ENCODE data around the gene ZDHHC14.
"Not testable (repeated sequence)": the region's sequence is repeated elsewhere in the genome, so short reads cannot be mapped to it uniquely, and the experiment has no call there.

Gene ZDHHC14

DNA sequence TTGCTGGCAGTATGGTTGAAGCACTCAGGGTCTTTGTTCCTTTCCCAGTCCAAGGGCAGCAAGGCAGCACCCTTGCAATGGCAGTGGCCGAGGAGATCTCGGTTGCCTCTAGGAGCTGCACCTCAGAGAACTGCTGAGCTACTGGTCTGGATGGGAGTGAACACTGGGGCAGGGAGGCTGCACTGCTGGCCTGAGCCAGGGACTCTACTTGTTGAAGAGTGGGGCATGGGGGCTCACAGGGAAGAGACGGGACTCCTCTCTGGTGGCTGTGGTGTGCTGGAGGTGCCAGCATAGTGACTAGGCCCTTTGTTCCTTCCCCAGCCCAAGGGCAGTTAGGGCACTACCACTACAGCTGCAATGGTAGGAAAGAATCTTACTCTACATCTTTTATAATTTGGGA lies 203.0 kb downstream of the ZDHHC14 start:
- DNase-seq, result no peak

DNA sequence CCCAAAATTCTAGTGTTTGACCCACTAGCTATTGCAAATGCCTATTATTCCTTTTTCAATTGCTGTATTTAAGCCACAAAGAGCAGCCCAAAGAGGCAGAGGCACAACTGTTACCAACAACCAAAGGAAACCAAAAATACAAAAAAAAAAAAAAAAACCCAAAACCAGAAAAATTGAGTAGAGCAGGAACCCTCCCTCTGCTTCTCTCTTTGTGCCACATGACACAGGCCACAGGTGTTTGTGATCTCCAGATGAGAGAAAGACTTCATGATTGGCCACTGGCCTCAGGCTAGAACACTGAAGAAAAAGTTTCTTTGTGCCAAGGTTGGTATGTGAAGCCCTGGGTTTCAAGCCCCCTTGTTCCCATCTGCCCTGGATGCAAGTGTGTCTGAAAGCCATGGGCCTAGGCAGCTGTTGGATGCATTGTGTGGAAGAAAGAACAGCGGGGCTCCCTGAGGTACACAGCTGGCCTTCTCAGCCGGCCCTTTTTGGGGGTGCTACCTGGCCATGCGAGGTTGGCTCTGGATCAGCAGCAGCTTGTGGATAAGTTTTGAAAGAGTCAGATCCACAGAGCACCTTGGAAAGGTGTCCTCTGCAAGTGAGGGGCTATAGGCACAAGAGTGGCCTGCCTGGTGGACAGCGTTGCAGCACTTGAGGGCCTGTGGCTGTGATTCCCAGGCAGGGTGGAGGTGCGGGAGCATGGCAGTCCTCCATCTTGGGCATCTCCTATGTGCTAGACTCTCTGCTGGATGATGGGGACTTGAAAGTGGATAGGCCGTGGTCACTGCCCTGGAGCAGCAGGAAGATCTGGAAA lies 204.5 kb downstream of the ZDHHC14 start:
- DNase-seq, result no peak

DNA sequence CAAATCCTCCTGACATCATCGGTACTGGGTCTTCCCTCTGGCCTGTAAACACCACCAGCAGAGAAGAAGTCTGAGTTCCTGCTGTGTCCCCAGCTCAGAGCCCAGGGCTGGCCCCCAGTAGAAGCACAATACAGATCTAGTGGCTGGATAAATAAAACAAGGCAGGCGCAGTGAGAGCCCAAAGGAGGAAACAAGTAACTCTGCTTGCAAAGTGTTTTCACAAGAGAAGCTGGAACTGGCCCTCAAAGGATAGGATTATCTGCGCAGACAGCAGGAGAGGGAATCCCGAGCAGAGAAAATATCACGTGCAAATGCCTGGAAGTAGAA lies 205.1 kb downstream of the ZDHHC14 start:
- no peak for DNase-seq

DNA sequence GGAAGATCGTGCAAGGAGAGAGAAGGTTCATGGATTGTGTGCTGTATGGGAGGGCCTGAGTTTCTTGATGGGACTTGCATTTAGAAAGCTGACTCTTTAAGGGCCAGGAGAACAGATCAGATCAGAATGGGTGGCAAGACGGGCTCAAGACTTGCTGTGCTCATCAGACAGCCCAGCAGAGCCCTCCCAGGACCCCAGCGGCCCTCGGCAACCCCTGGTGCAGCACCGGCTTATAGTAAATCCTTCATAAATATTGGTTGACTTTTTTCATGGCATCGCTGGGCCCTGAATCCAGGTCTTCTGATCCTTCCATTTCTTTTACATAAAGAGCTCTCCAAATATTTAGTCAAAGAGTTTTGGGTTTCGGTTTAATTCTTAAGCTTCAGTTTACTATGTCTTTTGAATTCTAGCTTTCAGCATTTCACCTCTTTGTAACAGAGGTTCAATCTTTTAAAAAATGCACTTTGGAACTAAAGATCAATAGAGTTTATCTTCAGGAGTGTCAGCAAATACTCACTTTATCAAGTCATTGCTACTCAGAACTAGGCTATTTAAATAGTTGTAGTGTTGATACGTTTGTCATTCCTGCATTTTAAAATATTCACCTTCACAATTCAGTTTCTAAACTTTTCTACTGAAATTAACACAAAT lies 205.6 kb downstream of the ZDHHC14 start:
- no peak for DNase-seq

DNA sequence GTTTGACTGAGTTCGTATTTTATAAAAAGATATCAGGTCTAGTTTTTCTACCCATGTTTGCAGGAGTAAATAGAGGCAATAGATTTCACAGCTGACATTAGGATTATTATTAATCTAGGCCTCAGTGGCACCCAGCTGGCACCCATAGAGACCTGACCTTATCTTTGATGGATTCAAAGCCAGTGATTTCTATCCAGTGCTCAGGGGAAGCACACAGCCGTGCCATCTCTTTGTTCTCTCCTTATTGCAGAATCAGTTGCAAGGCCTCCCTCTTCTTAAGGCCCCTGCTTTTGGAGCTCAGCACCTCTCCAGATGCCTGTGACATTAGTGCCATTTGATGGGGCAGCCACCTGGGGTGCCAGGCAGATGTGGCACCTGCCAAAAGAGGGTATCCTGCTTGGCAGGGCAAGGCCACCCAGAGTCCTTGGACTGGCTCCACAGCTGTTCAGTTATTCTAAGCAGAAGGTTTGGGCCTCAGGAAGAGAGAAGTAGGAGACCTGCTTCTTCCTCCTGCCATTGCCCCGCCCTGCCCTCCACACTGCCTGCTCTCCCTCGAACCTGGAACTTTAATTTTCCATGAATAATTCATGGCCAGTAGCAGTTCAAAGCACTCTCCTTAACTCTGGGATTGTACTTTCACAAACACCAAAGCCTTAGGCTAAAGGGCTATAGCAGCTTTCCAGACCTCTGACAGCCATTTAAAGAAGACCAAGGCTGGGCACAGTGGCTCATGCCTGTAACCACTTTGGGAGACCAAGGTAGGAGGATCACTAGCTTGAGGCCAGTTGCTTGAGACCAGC lies 206.3 kb downstream of the ZDHHC14 start:
- DNase-seq, result no peak

DNA sequence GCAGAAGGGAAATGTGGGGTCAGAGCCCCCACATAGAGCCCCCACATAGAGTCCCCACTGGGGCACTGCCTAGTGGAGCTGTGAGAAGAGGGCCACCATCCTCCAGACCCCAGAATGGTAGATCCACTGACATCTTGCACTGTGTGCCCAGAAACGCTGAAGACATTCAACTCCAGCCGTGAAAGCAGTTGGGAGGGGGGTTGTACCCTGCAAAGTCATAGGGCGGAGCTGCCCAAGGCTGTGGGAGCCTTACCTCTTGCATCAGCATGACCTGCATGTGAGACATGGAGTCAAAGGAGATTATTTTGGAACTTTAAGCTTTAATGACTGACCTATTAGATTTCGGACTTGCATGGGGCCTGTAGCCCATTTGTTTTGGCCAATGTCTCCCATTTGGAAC lies 209.7 kb downstream of the ZDHHC14 start:
- not testable (repeated sequence) for DNase-seq

DNA sequence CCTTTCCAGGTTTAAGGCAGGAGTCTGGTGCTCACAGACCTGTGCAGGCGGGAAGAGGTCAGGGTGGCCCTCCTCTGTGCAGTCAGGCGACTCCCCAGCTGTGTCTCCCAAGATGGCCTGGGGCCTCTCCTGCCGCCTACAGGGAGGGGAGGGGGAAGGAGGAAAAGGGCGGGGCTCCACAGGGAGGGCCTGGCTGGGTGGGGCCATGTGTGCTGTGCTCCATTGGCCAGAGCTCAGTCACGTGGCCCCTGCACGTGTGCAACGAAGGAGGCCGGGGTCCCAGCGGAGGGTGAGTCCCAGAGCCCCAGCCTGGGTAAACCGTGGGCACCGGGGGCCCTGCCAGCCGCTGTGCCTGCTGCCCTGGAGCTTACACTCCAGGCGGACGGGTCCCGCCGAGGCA lies 211.6 kb downstream of the ZDHHC14 start:
- no peak for DNase-seq

DNA sequence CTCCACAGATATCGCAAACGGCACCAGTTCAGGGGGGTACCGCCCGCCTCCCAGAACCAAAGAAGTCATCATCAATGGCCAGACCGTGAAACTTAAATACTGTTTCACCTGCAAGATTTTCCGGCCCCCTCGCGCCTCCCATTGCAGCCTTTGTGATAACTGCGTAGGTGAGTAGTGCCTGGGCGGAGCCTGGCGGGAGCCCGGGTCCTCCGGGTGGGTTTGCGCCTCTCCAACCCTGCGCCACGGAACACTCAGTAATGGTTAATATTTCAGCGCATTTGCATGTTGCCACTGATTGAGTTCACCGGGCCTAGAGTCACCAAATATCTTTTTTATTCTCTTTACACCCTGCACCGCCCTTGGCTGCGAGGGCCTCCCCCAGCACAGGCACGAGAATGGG lies 212.0 kb downstream of the ZDHHC14 start:
- no peak for DNase-seq

DNA sequence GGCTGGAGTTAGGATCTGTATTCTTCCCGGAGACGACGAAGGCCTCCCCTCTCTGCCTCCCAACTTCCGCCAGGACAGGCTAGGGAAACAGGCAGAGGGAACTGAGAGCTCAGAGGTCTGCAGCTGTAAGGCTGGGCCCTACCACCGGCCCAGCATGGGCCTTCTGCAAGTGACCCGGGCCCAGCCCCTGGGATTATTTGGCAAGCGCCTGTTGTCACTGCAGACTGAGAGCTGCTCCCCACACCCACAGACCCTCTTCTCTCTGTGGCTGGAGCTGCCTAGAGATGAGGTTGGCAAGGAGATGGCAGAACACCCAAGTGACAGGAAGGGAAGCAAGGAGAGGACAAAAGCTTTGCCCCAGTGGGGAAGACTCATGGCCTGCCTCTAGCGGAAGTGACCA lies 212.6 kb downstream of the ZDHHC14 start:
- DNase-seq, result no peak

DNA sequence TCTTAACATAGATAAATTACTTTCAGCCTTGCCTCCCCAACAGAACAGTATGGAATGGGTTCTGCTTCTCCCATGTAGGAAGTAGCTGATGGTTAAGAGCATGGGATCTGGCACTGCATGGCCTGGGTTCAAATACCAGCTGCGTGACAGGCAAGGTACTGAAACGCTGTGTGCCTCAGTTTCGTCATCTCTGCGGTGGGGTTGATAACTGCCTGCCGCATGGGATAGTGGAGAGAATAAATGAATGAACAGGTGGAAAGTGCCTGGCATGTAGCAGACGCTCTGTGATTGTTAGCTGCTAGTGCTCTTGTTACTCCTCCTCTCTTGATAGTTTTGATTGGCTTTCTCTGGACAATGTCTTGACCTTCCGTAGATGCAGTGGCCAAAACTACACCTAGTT lies 213.3 kb downstream of the ZDHHC14 start:
- no peak for DNase-seq

DNA sequence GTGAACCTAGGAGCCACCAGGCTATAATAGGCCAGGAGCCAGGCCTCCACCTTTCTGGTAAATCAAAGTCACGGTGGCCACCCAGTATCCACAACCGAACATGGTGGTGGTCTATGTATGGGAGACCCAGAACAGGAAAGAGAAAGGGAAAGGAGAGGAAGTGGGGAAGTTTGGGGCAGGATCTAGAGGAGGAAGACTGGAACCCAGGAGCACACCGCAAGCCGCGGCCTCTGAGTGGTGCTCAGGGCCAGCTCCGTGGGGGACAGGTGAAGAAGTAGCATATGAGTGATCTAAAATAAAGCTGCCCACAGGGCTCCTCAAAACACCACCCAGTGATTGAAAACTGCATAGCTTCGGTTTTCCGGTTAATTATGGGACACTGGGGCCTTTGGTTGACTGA lies 214.8 kb downstream of the ZDHHC14 start:
- DNase-seq, result no peak

DNA sequence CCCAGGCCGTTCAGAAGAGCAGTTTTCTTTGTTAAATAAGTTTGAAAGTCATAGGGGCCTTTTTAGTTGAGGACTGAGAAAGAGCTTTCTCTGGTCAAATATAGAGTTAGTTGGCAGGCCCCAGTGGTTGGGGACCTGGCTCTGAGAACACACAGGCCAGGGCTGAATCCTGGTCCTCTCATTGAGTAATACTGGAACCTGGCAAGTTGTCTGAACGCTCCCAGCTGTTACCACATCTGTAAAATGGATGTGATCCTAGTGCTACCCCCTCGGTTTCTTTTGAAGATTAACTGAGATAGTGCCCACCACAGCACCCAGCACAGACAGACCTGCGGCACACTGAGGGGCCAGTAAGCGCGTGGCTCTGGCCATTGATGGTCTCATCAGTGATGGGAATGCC lies 215.5 kb downstream of the ZDHHC14 start:
- no peak for DNase-seq

DNA sequence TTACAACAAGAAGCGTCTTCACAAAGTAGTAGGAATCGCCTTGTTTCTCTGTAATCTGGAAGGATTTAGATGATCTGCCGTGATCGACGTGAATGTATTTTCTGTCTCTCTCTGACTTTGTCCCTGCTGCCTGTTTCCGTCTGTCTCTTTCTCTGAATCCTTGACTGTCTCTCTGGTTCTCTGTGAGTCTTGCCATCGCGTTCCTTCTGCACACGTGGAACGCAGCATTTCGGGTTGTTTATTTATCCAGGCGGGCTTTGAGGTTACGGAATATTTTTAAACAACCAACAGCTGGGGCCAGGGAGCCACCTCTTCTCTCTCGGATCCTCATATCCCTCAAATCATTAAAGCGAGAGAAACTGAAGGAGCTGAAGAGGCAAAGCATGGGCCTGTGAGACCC lies 215.9 kb downstream of the ZDHHC14 start:
- no peak for DNase-seq

DNA sequence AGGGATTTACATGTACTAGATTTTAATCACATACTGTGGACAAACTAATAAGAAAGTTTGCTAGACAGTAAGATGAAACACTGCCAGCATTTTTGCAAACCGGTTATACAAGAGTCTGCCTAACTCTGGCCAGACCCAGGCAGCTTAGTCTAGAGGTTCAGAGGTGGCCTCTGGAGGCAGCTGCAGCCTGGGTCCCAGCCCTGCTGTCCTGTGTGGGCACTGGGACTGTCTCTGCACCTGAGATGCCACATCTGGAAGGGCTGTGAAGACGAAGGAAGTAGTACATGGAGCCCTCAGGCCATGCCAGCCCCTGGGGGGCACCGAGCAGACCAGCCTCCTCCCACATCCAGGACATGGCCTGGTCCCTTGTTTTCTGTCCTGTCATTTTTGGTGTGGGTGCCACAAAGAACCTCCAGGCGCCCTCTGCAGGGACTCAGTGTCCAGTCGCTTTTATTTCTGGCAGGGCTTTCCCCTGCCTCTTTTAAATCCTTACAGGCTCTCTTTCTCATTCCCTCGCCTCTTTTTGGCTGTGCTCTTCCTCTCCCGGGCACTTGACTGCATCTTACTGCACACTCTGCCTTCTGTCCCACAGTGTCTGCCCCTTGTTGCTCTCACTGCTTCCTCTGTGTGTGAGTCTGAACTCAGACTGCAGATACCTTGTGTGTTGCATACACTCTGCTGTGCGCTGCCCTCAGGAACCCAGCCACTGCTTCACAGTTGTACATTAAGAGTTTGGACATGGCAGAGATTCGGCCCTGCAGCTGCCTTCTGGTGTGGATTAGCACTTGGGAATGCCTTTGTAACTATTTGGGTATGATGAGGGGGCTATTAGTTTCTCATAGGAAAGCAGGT lies 216.7 kb downstream of the ZDHHC14 start:
- peak; percentile 60 for DNase-seq

DNA sequence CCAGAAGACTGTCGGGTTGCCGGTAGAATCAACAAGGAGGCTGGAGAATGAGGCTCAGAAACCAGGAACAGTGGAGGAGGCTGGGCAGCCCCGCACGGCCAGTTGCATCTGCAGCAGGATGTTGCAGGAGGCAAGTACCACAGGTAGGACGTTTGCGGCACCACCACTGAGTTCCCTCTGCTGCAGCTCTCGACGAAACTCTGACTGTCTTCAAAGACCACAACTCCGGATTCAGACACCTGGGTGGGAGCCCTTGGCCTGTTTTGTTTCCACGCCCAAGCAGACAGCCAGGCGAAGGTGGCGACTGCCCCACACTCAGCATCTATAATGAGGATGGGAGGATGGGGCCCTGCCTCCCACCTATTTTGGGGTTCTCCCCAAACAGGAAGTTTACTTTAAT lies 218.2 kb downstream of the ZDHHC14 start:
- DNase-seq, result no peak

DNA sequence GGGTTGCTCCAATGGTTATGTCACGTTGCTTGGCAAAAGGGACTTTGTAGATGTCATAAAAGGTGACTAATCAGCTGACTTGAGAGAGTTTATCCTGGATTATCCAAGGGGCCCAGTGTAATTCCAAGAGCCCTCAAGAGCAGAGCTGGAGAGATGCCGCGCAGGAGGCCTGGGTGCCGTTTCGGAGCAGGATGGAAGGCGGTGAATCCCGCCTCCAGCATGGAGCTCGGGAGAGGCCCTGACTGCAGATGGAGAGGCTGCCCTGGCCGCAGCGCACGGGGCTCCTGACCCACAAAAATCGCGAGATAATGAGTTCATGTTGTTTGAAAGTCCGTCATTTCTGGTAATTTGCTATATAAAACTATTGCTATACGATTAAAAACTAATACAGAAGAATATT lies 219.8 kb downstream of the ZDHHC14 start:
- DNase-seq, result no peak

DNA sequence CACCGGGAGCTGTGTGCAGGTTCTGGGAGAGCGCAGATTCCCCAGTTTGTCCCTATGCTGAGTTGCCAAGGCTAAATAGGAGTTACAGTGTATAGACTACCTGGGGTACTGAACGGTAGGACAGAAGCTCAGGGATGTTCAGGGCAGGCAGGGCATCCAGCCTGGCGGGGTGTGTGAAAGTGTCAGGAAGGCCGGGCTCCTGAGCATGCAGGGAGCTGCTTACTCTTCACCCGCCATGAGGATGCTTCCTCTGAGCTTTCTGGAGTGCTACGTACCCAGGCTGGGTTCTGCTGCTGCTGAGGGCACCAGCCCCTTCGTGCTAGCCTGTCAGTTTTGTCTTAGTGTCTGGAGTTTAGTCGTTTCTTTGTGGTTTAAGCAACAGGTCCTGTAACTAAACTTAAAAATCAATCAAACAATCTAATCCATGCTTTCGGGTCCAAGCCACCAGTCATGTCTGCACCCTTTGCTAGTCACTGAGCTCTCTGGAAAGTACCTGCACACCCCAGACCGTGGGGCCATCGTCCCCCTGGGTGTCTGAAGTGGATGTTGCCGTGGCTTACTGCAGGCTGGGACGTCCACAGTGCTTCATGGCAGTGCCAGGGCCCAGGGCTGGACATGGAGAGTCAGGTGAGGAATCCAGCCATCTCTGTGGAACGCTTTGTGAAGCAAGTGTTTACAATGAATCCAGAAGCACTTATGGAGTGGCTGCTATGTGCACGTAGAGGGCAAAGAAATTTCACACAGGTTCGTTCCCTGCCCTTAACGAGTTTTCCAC lies 221.7 kb downstream of the ZDHHC14 start:
- no peak for DNase-seq

DNA sequence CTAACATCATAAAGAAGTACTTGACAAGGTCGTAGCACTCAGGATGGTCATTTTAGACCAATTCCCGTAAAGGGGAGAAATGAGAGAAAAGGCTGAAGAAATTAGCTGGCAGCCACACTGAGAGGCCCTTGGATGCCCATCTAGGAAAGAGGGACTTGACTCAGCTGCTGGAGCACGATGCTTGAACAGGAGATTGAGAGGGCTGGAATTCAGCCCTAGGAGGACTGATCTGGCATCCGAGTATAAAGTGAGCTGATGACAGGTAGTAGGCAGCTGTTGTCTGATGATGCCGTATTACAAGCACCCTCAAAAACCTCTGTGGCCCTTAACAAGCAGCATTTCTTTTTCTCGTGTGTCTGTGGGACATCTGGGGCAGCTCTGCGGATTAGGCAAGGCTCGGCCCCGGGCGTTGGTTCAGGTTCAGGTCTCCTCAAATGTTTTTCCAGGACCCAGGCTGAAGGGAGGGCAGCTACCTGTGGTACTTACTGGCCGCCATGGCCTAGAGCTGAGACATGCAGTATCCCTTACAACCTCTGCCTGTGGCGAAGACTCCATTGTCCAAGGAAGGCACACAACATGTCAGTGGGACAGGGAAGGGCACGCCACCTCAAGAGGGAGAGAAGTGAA lies 222.4 kb downstream of the ZDHHC14 start:
- DNase-seq, result no peak

DNA sequence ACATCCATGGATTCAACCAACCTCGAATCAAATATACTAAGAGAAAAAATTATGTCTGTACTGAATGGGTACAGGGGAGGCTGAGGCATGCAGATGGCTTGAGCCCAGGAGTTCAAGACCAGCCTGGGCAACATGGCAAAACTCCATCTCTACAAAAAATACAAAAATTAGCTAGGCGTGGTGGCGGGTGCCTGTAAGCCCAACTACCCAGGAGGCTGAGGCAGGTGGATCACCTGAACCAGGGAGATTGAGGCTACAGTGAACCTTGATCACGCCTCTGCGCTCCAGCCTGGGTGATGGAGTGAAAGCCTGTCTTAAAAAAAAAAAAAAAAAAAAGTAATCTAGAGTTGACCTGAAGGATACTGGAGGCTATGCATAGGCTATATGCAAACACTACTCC lies 223.0 kb downstream of the ZDHHC14 start:
- DNase-seq, result no peak

DNA sequence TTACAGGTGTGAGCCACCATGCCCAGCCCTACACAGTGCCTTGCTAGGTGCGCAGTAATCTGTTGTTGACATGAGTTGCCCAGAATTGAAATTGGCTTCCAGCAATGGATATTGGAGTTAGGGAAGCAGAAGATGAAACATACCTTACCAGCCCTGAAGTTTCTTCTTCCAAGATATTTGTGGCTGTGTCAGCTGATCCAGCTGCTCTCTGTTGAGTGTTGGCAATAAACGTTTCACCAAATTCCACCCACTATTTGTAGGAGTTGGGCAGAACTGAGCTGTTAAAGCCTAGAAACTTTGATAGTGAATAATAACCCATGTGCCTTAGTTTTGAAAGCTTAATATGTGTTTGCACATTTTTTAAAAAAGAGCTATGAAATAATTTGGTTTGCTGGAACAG lies 223.8 kb downstream of the ZDHHC14 start:
- no peak for DNase-seq

DNA sequence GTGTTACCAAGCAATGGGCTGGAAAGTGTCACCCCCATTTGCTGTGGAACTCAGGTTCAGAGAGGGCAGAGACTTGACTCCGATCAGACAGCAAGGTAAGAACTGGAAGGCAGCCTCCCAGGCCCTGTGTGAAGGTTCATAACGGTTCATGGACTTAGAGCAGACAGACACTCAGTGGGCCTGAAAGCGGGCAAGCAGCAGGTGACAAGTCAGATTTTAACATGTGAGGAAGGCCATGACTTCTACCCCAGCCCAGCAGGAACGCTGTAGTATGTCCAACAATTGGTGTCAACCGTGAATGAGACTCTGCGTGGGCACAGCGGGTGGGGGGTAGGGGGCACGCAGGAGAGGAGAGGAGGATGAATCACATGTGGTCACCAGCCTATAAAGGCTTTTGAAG lies 224.5 kb downstream of the ZDHHC14 start:
- DNase-seq, result no peak

DNA sequence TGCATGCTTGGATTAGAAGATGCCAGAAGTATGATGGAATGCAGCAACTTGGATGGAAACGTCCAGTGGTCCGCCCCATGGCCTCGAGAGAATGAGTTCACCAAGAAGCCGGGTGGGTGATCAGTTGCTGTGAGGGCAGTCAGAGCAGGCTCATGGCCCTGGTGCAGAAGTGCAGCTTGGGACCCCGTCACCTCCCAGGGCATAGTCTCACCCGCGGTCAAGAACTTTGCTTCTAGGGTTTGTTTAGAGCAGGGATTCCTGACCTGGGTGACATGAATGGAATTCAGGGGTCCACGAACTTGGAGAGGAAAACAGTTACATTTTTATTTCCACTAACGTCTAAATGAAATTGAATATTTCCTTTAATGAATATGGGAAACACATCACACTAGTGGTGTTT lies 225.5 kb downstream of the ZDHHC14 start:
- DNase-seq, result no peak

Data from right forelimb (tissue), 1 donor.